GM12878 (cell line): ENCODE data around the gene DHX57. TPM values are rescaled to one million over a fixed set of nuclear protein-coding genes. Genes with fewer than 3 reads are reported as not detected.

ENCODE experiments used
- ATAC-seq: fragments of 200-7000 bp; cut with Tn5 transposase; 3 replicates; pipeline ENCODE4 v1.9.1; 2020; ENCODE audit warnings: mild to moderate bottlenecking, moderate library complexity
- BruUV-seq: library from RNA; stranded (reverse); fragments of 400-500 nt; replicated peaks from 2 replicates; lab custom pipeline; 2021; lab: Mats Ljungman, UMichigan
- CTCF ChIA-PET: fragments of 300-600 bp; sonication (Branson Sonifier 250); formaldehyde crosslinking; extraction: SDS; loops from one replicate; lab custom pipeline; 2021; ENCODE audit warnings: inconsistent platforms; lab: Yijun Ruan, JAX
- POLR2A ChIA-PET: fragments of 350-600 bp; formaldehyde crosslinking; extraction: SDS; loops from one replicate; lab custom pipeline; 2021; ENCODE audit warnings: inconsistent platforms; lab: Charles Lee
- RAD21 ChIA-PET: fragments of 300-600 bp; sonication (Branson Sonifier 250); formaldehyde crosslinking; loops from one replicate; lab custom pipeline; 2023; ENCODE audit warnings: antibody characterized with exemption; ENCODE audit not compliant: unreplicated experiment; lab: Charles Lee
- SMC1A ChIA-PET: fragments of 300-600 bp; sonication (Branson Sonifier 250); formaldehyde crosslinking; loops from one replicate; lab custom pipeline; 2023; ENCODE audit not compliant: unreplicated experiment, uncharacterized antibody; lab: Charles Lee
- DNase-seq: peaks from one replicate; pipeline ENCODE4 v3.0.0-alpha.2; 2011; ENCODE audit warnings: low read depth, low spot score
- FAIRE-seq: peaks from 3 replicates; lab custom pipeline; 2011; peaks lifted over from hg19 to GRCh38; lab: Jason Lieb, UNC
- H2AFZ ChIP-seq: 2 replicates; pipeline ENCODE4 v1.6.0; 2011; ENCODE audit warnings: low read depth, low read length, control low read depth; ENCODE audit not compliant: control insufficient read depth
- H3K27ac ChIP-seq: 2 replicates; pipeline ENCODE4 v1.5.1; 2011; ENCODE audit warnings: control low read depth; ENCODE audit not compliant: control insufficient read depth, insufficient read depth
- H3K27me3 ChIP-seq, 2 experiments: replicated peaks in 1 of 2; 2 replicates each; pipeline versions ENCODE4 v1.6.0 to v1.6.1; 2011; ENCODE audit warnings: low read length in 1 of 2; ENCODE audit not compliant: control insufficient read depth in 2 of 2, insufficient read depth in 2 of 2
- H3K36me3 ChIP-seq, 2 experiments: 2 replicates each; pipeline ENCODE4 v1.5.1; 2011; ENCODE audit warnings: low read length in 1 of 2; ENCODE audit not compliant: control insufficient read depth in 2 of 2, insufficient read depth in 2 of 2
- H3K4me1 ChIP-seq: 2 replicates; pipeline ENCODE4 v1.6.1; 2011; ENCODE audit warnings: mild to moderate bottlenecking, low read length, moderate library complexity, mixed read lengths; ENCODE audit not compliant: control insufficient read depth, insufficient read depth
- H3K4me2 ChIP-seq: 2 replicates; pipeline ENCODE4 v1.6.0; 2011; ENCODE audit warnings: control low read depth; ENCODE audit not compliant: control insufficient read depth, insufficient read depth
- H3K4me3 ChIP-seq: fragments of 200-600 bp; sonication (generic); 2 replicates; pipeline ENCODE4 v1.5.1; 2016
- H3K79me2 ChIP-seq: 2 replicates; pipeline ENCODE4 v1.6.0; 2011; ENCODE audit warnings: low read length; ENCODE audit not compliant: control insufficient read depth, insufficient read depth
- H3K9ac ChIP-seq: 2 replicates; pipeline ENCODE4 v1.8.0; 2011; ENCODE audit warnings: low read length, control low read depth, mixed read lengths; ENCODE audit not compliant: control insufficient read depth, insufficient read depth
- H3K9me3 ChIP-seq: replicated peaks from 3 replicates; pipeline ENCODE4 v1.5.1; 2011; ENCODE audit warnings: mild to moderate bottlenecking, low read length; ENCODE audit not compliant: control insufficient read depth, insufficient read depth
- H4K20me1 ChIP-seq: 2 replicates; pipeline ENCODE4 v1.6.0; 2011; ENCODE audit not compliant: control insufficient read depth, insufficient read depth
- ATF2 ChIP-seq: IDR thresholded peaks from 2 replicates; pipeline ENCODE4 v1.6.1; 2012; ENCODE audit warnings: low read length, inconsistent platforms
- BMI1 ChIP-seq: fragments of 450-650 bp; IDR thresholded peaks from 2 replicates; pipeline ENCODE4 v1.6.1; 2016; ENCODE audit warnings: mild to moderate bottlenecking, moderate library complexity, borderline replicate concordance
- CHD1 ChIP-seq: IDR thresholded peaks from 2 replicates; pipeline ENCODE4 v1.6.1; 2012; ENCODE audit warnings: low read depth, low read length, improper control_type of control experiment
- E2F4 ChIP-seq: IDR thresholded peaks from 2 replicates; pipeline ENCODE4 v1.6.1; 2012; ENCODE audit warnings: low read depth, low read length, improper control_type of control experiment
- IRF4 ChIP-seq: IDR thresholded peaks from 2 replicates; pipeline ENCODE4 v1.6.1; 2011; ENCODE audit warnings: low read depth, low read length
- NBN ChIP-seq: fragments of 450-650 bp; IDR thresholded peaks from 2 replicates; pipeline ENCODE4 v1.6.1; 2016
- PAX5 ChIP-seq: IDR thresholded peaks from 2 replicates; pipeline ENCODE4 v1.6.1; 2011; ENCODE audit warnings: low read depth, low read length, borderline replicate concordance
- RAD51 ChIP-seq: fragments of 450-650 bp; IDR thresholded peaks from 2 replicates; pipeline ENCODE4 v1.6.1; 2016; ENCODE audit warnings: moderate library complexity, mild to moderate bottlenecking, inconsistent platforms
- SPI1 ChIP-seq: IDR thresholded peaks from 2 replicates; pipeline ENCODE4 v1.6.1; 2011; ENCODE audit warnings: low read depth, mild to moderate bottlenecking, low read length, moderate library complexity, borderline replicate concordance; ENCODE audit not compliant: insufficient read depth
- ZBTB40 ChIP-seq: fragments of 450-650 bp; IDR thresholded peaks from 2 replicates; pipeline ENCODE4 v1.6.1; 2016; ENCODE audit warnings: mild to moderate bottlenecking, moderate library complexity, borderline replicate concordance
- ZNF207 ChIP-seq: fragments of 450-650 bp; IDR thresholded peaks from 2 replicates; pipeline ENCODE4 v1.6.1; 2014; ENCODE audit warnings: antibody characterized with exemption, mild to moderate bottlenecking, borderline replicate concordance
- ZSCAN29 ChIP-seq: fragments of 450-650 bp; IDR thresholded peaks from 2 replicates; pipeline ENCODE4 v1.6.1; 2017; ENCODE audit warnings: mild to moderate bottlenecking, moderate library complexity
- WGBS: methylation state at CpG from one replicate; pipeline ENCODE4 v1.1.6; 2016; ENCODE audit warnings: low lambda C conversion rate; ENCODE audit not compliant: insufficient replicate concordance, insufficient coverage; ENCODE audit errors: missing lambda C conversion rate; 5-methylcytosine and 5-hydroxymethylcytosine counted together
- in situ Hi-C: fragments of 300-500 bp; cut with MboI; formaldehyde crosslinking; loops from 9 replicates; pipeline ENCODE4 v1.14.3; 2018; ENCODE audit warnings: mixed read lengths
- intact Hi-C: fragments of 100-400 bp; cut with micrococcal nuclease; formaldehyde crosslinking; loops from one replicate; pipeline ENCODE4 v1.14.2; 2022; ENCODE audit not compliant: unreplicated experiment
- polyA plus RNA-seq, 11 experiments: library from polyadenylated mRNA; depleted of rRNA in 4 of 11; unstranded in 6 of 11; stranded (reverse) in 5 of 11; fragments of >200 nt; fragmentation: Nextera tagmentation in 4 of 11; fragmentation: Illumina TruSeq in 1 of 11; extraction: Ambion mirVana in 4 of 11; extraction: Trizol in 1 of 11; gene quantifications; 1 replicate in 1 of 11; 2 replicates in 10 of 11; pipeline versions ENCODE4 v1.2.1 to v1.2.3, GENCODE V29; 2011 to 2016; ENCODE audit warnings: inconsistent platforms in 2 of 11, missing spikeins in 2 of 11, low read depth in 1 of 11
- total RNA-seq, 4 experiments: library from RNA; depleted of rRNA in 3 of 4; stranded (reverse); fragments of >200 nt in 3 of 4; fragmentation: Illumina TruSeq in 1 of 4; extraction: Trizol in 1 of 4; gene quantifications; 2 replicates each; pipeline versions ENCODE4 v1.2.1 to v1.2.3, GENCODE V29; 2013 to 2021

The DHX57 gene
- total and polyA plus RNA-seq, 10 of the 15 experiments (the other 5 are each of a cell fraction or from before 2014, with no cell fraction given) = 6.5 to 18.0 (median 15.8) TPM

GRCh38 chr2:38791744-38792143, 84.0 kb downstream of the DHX57 start:
- no TSS peak for BruUV-seq
- H3K9ac ChIP-seq = no peak overlapping the region
- H3K27me3 ChIP-seq = no peaks in the 10 kb centered on the region
- DNase-seq (no peak), ATAC-seq (no peak), FAIRE-seq (no peak)
- no peak overlapping the region for H2AFZ ChIP-seq
- no peak overlapping the region for H3K4me3 ChIP-seq
- WGBS = 0% methylated on average over 1 of the region's 1 CpG
- ChIA-PET POLR2A (no interaction called here), SMC1A (no interaction called here), RAD21 (no interaction called here), CTCF (no interaction called here)
- no peaks in the 10 kb centered on the region for H4K20me1 ChIP-seq
- no peaks in the 10 kb centered on the region for H3K79me2 ChIP-seq
- TF ChIP-seq RAD51 (no peak), SPI1 (peak; percentile 39; the same call in 1 of the 2 replicates)
- no peak overlapping the region for H3K4me2 ChIP-seq
- in situ Hi-C loops (no loop called here), intact Hi-C loops (no loop called here)
- no peak overlapping the region for H3K27ac ChIP-seq
- no peaks in the 10 kb centered on the region for H3K4me1 ChIP-seq
- H3K36me3 ChIP-seq = no peaks in the 10 kb centered on the region
- H3K9me3 ChIP-seq = no peaks in the 10 kb centered on the region

GRCh38 chr2:38789691-38790090, 86.0 kb downstream of the DHX57 start:
- ChIA-PET POLR2A (interaction anchor here (0.6 kb wide), 1 partner anchor 212 kb away, joined by 3 read pairs; no protein-coding TSS in a partner anchor), CTCF (interaction anchor here (0.6 kb wide), 1 partner anchor 43 kb away, joined by 4 read pairs; no protein-coding TSS in a partner anchor), RAD21 (no interaction called here), SMC1A (no interaction called here)
- H3K27me3 ChIP-seq = no peaks in the 10 kb centered on the region
- no peak overlapping the region for H3K9ac ChIP-seq
- no TSS peak for BruUV-seq
- WGBS = 82% methylated on average over 12 of the region's 14 CpGs
- H3K36me3 ChIP-seq = no peaks in the 10 kb centered on the region
- in situ Hi-C loops = no loop called here
- no peaks in the 10 kb centered on the region for H3K4me1 ChIP-seq
- no peak for FAIRE-seq
- H3K4me2 ChIP-seq = no peak overlapping the region
- ATAC-seq = no peak
- intact Hi-C loops = no loop called here
- no peaks in the 10 kb centered on the region for H3K9me3 ChIP-seq
- no peak overlapping the region for H3K27ac ChIP-seq
- H4K20me1 ChIP-seq = no peaks in the 10 kb centered on the region
- H3K79me2 ChIP-seq = no peaks in the 10 kb centered on the region
- DNase-seq = no peak
- H2AFZ ChIP-seq = no peak overlapping the region
- H3K4me3 ChIP-seq = no peak overlapping the region
- TF ChIP-seq ATF2 = no peak
- no peak for TF ChIP-seq IRF4
- TF ChIP-seq E2F4 = no peak
- TF ChIP-seq ZBTB40 = no peak
- no peak for TF ChIP-seq CHD1
- TF ChIP-seq ZSCAN29 = no peak
- TF ChIP-seq NBN = no peak
- TF ChIP-seq PAX5 = no peak
- no peak for TF ChIP-seq BMI1
- no peak for TF ChIP-seq ZNF207
